ENCODE measurements around the gene PPP5C.

DNA sequence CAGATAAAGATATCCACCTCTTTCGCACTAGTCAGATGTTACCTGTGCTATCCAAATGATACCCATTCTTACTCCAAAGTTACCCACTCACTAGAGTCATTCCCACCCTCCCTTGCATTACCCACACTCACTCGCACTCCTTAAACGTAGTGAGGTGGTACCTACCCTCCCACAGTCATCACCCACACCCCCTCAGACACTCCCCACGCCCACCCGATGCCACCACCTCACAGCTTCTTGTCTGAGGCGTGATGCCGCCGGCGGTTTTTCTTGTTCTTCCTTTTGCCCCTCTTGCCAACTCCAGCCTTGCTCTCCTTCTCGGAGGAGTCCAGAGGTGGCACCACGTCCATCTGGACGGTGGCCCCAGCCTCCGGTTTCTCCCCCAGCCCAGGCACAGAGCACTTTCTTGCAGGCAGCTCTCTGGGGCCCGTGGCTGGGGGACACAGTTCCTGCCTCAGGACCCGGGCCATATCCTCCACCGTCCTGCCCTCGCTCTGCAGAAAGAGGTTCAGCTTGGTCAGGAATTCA, 80.7 kb downstream of the PPP5C start:
- TF ChIP-seq JUND (IDR thresholded peaks at IDR 0.05; ENCODE audit: borderline replicate concordance, low read depth, low read length), result no peak
- no peak for TF ChIP-seq JUND (tag; IDR thresholded peaks at IDR 0.05; ENCODE audit: borderline replicate concordance, low read depth, low read length)
- no peak for TF ChIP-seq POLR2A (conservative IDR thresholded peaks at IDR 0.05)
- no peak for TF ChIP-seq RBM14 (IDR thresholded peaks at IDR 0.05; ENCODE audit: borderline replicate concordance, insufficient read depth, low read depth, low read length)
- TF ChIP-seq BRCA1 (IDR thresholded peaks at IDR 0.05), result no peak
- TF ChIP-seq BRCA1 (CRISPR knock-in tag; IDR thresholded peaks at IDR 0.05), result no peak
- TF ChIP-seq, protein P1, sequence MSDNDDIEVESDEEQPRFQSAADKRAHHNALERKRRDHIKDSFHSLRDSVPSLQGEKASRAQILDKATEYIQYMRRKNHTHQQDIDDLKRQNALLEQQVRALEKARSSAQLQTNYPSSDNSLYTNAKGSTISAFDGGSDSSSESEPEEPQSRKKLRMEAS (CRISPR knock-in tag; IDR thresholded peaks at IDR 0.05), result no peak
- TF ChIP-seq POLR2AphosphoS5 (IDR thresholded peaks at IDR 0.05; ENCODE audit: control insufficient read depth, insufficient read depth, low read depth, low read length), result no peak
